IMR-90 (cell line): ENCODE data around the gene TELO2. TPM values are rescaled to one million over a fixed set of nuclear protein-coding genes. Genes with fewer than 3 reads are reported as not detected.

Experiments used
- ATAC-seq: fragments of 200-7000 bp; cut with Tn5 transposase; 2 replicates; pipeline ENCODE4 v1.9.1; 2020; ENCODE audit warnings: low read depth, mild to moderate bottlenecking, moderate library complexity
- BruUV-seq: library from RNA; stranded (reverse); fragments of 400-500 nt; replicated peaks from 2 replicates; lab custom pipeline; 2021; lab: Mats Ljungman, UMichigan
- CTCF ChIA-PET: fragments of 300-600 bp; formaldehyde crosslinking; extraction: SDS; loops from one replicate; lab custom pipeline; 2021; ENCODE audit warnings: antibody characterized with exemption; lab: Yijun Ruan, JAX
- POLR2A ChIA-PET: fragments of 300-600 bp; sonication (Branson Sonifier 250); formaldehyde crosslinking; loops from one replicate; lab custom pipeline; 2022; ENCODE audit warnings: antibody characterized with exemption; ENCODE audit not compliant: unreplicated experiment; lab: Charles Lee
- DNase-seq: peaks from one replicate; pipeline ENCODE4 v3.0.0; 2013
- H2AFZ ChIP-seq: replicated peaks from 2 replicates; pipeline ENCODE3; 2013; ENCODE audit warnings: low read length, mild to moderate bottlenecking; ENCODE audit not compliant: poor library complexity
- H2AK5ac ChIP-seq: 2 replicates; pipeline ENCODE4 v1.6.1; 2013; ENCODE audit warnings: low read depth, low read length, inconsistent platforms
- H2AK9ac ChIP-seq: replicated peaks from 2 replicates; pipeline ENCODE3; 2013; ENCODE audit warnings: mild to moderate bottlenecking, low read depth, low read length, moderate library complexity; ENCODE audit not compliant: poor library complexity
- H2BK120ac ChIP-seq: 2 replicates; pipeline ENCODE4 v1.6.1; 2013; ENCODE audit warnings: low read depth, low read length, inconsistent platforms
- H2BK15ac ChIP-seq: 3 replicates; pipeline ENCODE4 v1.6.1; 2013; ENCODE audit warnings: low read depth, low read length, inconsistent platforms
- H2BK20ac ChIP-seq: 2 replicates; pipeline ENCODE4 v1.6.1; 2013; ENCODE audit warnings: low read depth, mild to moderate bottlenecking, inconsistent platforms, low read length, moderate library complexity
- H2BK5ac ChIP-seq: 2 replicates; pipeline ENCODE4 v1.6.1; 2013; ENCODE audit warnings: mild to moderate bottlenecking, low read depth, low read length, inconsistent platforms; ENCODE audit not compliant: poor library complexity, severe bottlenecking
- H3K14ac ChIP-seq: replicated peaks from 2 replicates; pipeline ENCODE4 v1.6.1; 2013; ENCODE audit warnings: low read depth, low read length, inconsistent platforms
- H3K18ac ChIP-seq: 2 replicates; pipeline ENCODE4 v1.6.1; 2013; ENCODE audit warnings: low read depth, low read length, control low read depth
- H3K23ac ChIP-seq: 2 replicates; pipeline ENCODE4 v1.6.1; 2013; ENCODE audit warnings: low read depth, low read length, inconsistent platforms
- H3K27ac ChIP-seq: 2 replicates; pipeline ENCODE4 v1.5.1; 2013; ENCODE audit warnings: mild to moderate bottlenecking, control low read depth, low read length; ENCODE audit not compliant: insufficient read depth
- H3K27me3 ChIP-seq: 2 replicates; pipeline ENCODE4 v1.6.1; 2013; ENCODE audit warnings: low read length; ENCODE audit not compliant: control insufficient read depth, insufficient read depth
- H3K36me3 ChIP-seq: 2 replicates; pipeline ENCODE4 v1.6.1; 2013; ENCODE audit warnings: low read length, mixed read lengths; ENCODE audit not compliant: control insufficient read depth, insufficient read depth
- H3K4ac ChIP-seq: 2 replicates; pipeline ENCODE4 v1.6.1; 2013; ENCODE audit warnings: low read depth, low read length, inconsistent platforms
- H3K4me1 ChIP-seq: 2 replicates; pipeline ENCODE4 v1.6.1; 2013; ENCODE audit warnings: low read length, mixed read lengths; ENCODE audit not compliant: control insufficient read depth, insufficient read depth
- H3K4me2 ChIP-seq: 2 replicates; pipeline ENCODE4 v1.6.1; 2013; ENCODE audit warnings: low read depth, mild to moderate bottlenecking, control low read depth, low read length, moderate library complexity
- H3K4me3 ChIP-seq: 2 replicates; pipeline ENCODE4 v1.5.1; 2013; ENCODE audit warnings: low read depth, mild to moderate bottlenecking, control low read depth, low read length, moderate library complexity; ENCODE audit not compliant: insufficient read depth
- H3K56ac ChIP-seq: 2 replicates; pipeline ENCODE4 v1.6.1; 2013; ENCODE audit warnings: low read length, inconsistent platforms; ENCODE audit not compliant: insufficient read depth; ENCODE audit errors: extremely low read depth
- H3K79me1 ChIP-seq, 2 experiments: 2 replicates each; pipeline ENCODE4 v1.6.1; 2013; ENCODE audit warnings: low read length in 2 of 2, inconsistent platforms in 1 of 2, low read depth in 1 of 2
- H3K9ac ChIP-seq: 2 replicates; pipeline ENCODE4 v1.6.1; 2013; ENCODE audit warnings: low read depth, low read length, control low read depth
- H3K9me1 ChIP-seq: 2 replicates; pipeline ENCODE4 v1.6.1; 2013; ENCODE audit warnings: low read length, inconsistent platforms; ENCODE audit not compliant: insufficient read depth
- H3K9me3 ChIP-seq: 2 replicates; pipeline ENCODE4 v1.6.1; 2013; ENCODE audit warnings: low read length; ENCODE audit not compliant: control insufficient read depth, insufficient read depth
- H4K20me1 ChIP-seq: 2 replicates; pipeline ENCODE4 v1.6.1; 2013; ENCODE audit warnings: low read length, inconsistent platforms; ENCODE audit not compliant: insufficient read depth
- H4K5ac ChIP-seq: 2 replicates; pipeline ENCODE4 v1.6.1; 2013; ENCODE audit warnings: mild to moderate bottlenecking, low read depth, low read length, control low read depth
- H4K8ac ChIP-seq, 2 experiments: 2 replicates each; pipeline ENCODE4 v1.6.1; 2013; ENCODE audit warnings: low read depth in 2 of 2, low read length in 2 of 2, control low read depth in 1 of 2, inconsistent platforms in 1 of 2
- H4K91ac ChIP-seq: 2 replicates; pipeline ENCODE4 v1.6.1; 2013; ENCODE audit warnings: low read depth, low read length, inconsistent platforms; ENCODE audit not compliant: insufficient read depth
- BHLHE40 ChIP-seq: fragments of 150-350 bp; IDR thresholded peaks from 2 replicates; pipeline ENCODE4 v1.6.1; 2016; ENCODE audit warnings: mild to moderate bottlenecking, low read depth, low read length
- CEBPB ChIP-seq: IDR thresholded peaks from 2 replicates; pipeline ENCODE4 v1.6.1; 2012; ENCODE audit warnings: low read depth, low read length, improper control_type of control experiment
- CHD1 ChIP-seq: IDR thresholded peaks from 2 replicates; pipeline ENCODE4 v1.6.1; 2012; ENCODE audit warnings: low read depth, low read length, improper control_type of control experiment
- FOS ChIP-seq: fragments of 150-350 bp; IDR thresholded peaks from 2 replicates; pipeline ENCODE4 v1.6.1; 2016; ENCODE audit warnings: low read depth, low read length
- MAFK ChIP-seq: IDR thresholded peaks from 2 replicates; pipeline ENCODE4 v1.6.1; 2012; ENCODE audit warnings: low read depth, low read length, improper control_type of control experiment
- MAZ ChIP-seq: IDR thresholded peaks from 2 replicates; pipeline ENCODE4 v1.6.1; 2012; ENCODE audit warnings: low read depth, mild to moderate bottlenecking, low read length, improper control_type of control experiment, moderate library complexity, borderline replicate concordance
- MXI1 ChIP-seq: IDR thresholded peaks from 2 replicates; pipeline ENCODE4 v1.6.1; 2012; ENCODE audit warnings: low read depth, mild to moderate bottlenecking, low read length, moderate library complexity, borderline replicate concordance
- NFE2L2 ChIP-seq: fragments of 150-350 bp; IDR thresholded peaks from 2 replicates; pipeline ENCODE4 v1.6.1; 2016; ENCODE audit warnings: low read depth, mild to moderate bottlenecking, low read length
- POLR2A ChIP-seq: IDR thresholded peaks from 2 replicates; pipeline ENCODE4 v1.6.1; 2012; ENCODE audit warnings: mild to moderate bottlenecking, low read depth, low read length
- RAD21 ChIP-seq: IDR thresholded peaks from 2 replicates; pipeline ENCODE4 v1.6.1; 2012; ENCODE audit warnings: low read length, improper control_type of control experiment
- RCOR1 ChIP-seq: IDR thresholded peaks from 2 replicates; pipeline ENCODE4 v1.6.1; 2012; ENCODE audit warnings: mild to moderate bottlenecking, low read length, improper control_type of control experiment; ENCODE audit not compliant: insufficient replicate concordance
- RFX5 ChIP-seq: IDR thresholded peaks from 2 replicates; pipeline ENCODE4 v1.8.0; 2012; ENCODE audit warnings: low read depth, mild to moderate bottlenecking, low read length, moderate library complexity
- SMC3 ChIP-seq: fragments of 150-350 bp; IDR thresholded peaks from 2 replicates; pipeline ENCODE4 v1.6.1; 2016; ENCODE audit warnings: low read depth, mild to moderate bottlenecking, antibody characterized with exemption, low read length, moderate library complexity
- WGBS, 2 experiments: methylation state at CpG; one replicate each; pipeline versions ENCODE4 v1.1.5 to v1.1.7; 2013; ENCODE audit warnings: missing lambda C conversion rate in 2 of 2; ENCODE audit not compliant: insufficient read length in 1 of 2; ENCODE audit errors: extremely low coverage in 2 of 2; 5-methylcytosine and 5-hydroxymethylcytosine counted together
- dilution Hi-C: fragments of 300-500 bp; cut with HindIII; formaldehyde crosslinking; loops from one replicate; pipeline ENCODE4 v1.14.3; 2018; ENCODE audit warnings: low sequenced_read_pairs; ENCODE audit not compliant: unreplicated experiment
- in situ Hi-C: fragments of 300-500 bp; cut with MboI; formaldehyde crosslinking; loops from 3 replicates; pipeline ENCODE4 v1.14.3; 2019; ENCODE audit warnings: low sequenced_read_pairs, inconsistent platforms, mixed read lengths
- intact Hi-C: fragments of 100-400 bp; cut with micrococcal nuclease; formaldehyde crosslinking; loops from 2 replicates; pipeline ENCODE4 v1.10.0; 2022
- polyA plus RNA-seq, 3 experiments: library from polyadenylated mRNA; depleted of rRNA; stranded (reverse); fragments of >200 nt; gene quantifications; 2 replicates each; pipeline ENCODE4 v1.2.3, GENCODE V29; 2012; ENCODE audit warnings: low replicate concordance in 1 of 3
- total RNA-seq: library from RNA; depleted of rRNA; stranded (reverse); fragments of >200 nt; gene quantifications from 2 replicates; pipeline ENCODE4 v1.2.3, GENCODE V29; 2012
- TF ChIP-seq, protein P1 (sequence below): conservative IDR thresholded peaks from 2 replicates; pipeline ENCODE4 v1.5.1; 2012; ENCODE audit warnings: mild to moderate bottlenecking, low read depth, low read length, improper control_type of control experiment
- TF ChIP-seq, protein P2 (sequence below): fragments of 150-350 bp; IDR thresholded peaks from 2 replicates; pipeline ENCODE4 v1.6.1; 2017; ENCODE audit warnings: mild to moderate bottlenecking, antibody characterized with exemption, low read length, low read depth

Gene TELO2
- total and polyA plus RNA-seq, 2 of the 4 experiments (the other 2 are of a cell fraction), result 6.6 to 26.6 TPM

DNA sequence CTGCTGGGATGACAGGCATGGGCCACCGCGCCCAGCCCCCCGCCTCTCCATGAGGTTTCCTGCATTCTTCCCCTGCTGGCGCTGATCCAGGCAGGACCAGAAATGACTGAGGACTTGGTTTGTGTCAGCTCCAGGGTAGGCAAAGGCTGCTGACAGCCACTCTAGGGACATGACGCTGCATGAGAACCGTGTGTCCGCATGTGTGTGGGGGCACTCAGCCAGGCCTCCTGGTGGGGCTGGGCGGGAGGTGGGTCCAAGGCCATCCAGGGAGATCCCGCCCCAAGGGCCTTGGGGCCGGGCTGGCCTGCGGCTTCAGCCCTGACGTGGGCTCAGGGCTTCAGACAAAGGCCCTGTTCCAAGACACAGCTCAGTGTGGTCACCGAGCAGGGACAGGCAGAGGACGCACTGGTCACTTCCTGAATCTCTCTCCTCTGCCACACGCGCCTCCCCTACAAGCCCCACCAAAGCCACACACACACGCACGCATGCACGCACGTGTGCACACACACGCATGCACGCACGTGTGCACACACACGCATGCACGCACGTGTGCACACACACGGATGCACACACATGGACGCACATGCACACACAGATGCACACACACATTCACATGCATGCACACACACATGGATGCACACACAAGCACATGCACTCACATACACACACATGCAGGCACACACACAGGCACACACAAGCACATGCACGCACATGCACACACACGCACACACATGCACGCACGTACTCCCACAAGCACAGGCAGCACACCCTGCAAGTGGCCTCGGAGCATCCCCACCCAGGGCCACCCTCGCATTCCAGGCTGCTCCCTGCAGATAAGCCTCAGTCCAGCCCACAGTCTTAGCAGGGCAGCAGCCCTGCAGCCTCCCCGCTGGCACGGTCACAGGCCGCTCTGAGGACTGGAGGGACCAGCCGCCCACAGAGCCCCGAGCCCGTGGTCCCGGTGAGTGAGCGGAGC, 35.0 kb downstream of the TELO2 start:
- Histone ChIP-seq H3K4me1 (peaks cover 2% of the 10 kb centered on the region), H2BK20ac (no peak overlapping the region), H3K27ac (no peak overlapping the region), H3K4me2 (no peak overlapping the region), H3K56ac (no peak overlapping the region), H3K18ac (no peak overlapping the region), H3K4ac (no peak overlapping the region), H3K9ac (no peak overlapping the region), H4K8ac (no peak overlapping the region), H3K9me1 (peaks cover 4% of the 10 kb centered on the region), H3K4me3 (no peak overlapping the region), H2BK15ac (no peak overlapping the region), H4K5ac (no peak overlapping the region), H2AK9ac (no peak overlapping the region), H3K27me3 (no peaks in the 10 kb centered on the region), H3K36me3 (peaks cover 4% of the 10 kb centered on the region; the same call in 1 of the 2 replicates), H2AK5ac (no peak overlapping the region), H2BK5ac (no peak overlapping the region), H3K23ac (no peak overlapping the region), H4K91ac (no peak overlapping the region), H2BK120ac (no peak overlapping the region), H3K9me3 (no peaks in the 10 kb centered on the region), H3K79me1 (no peaks in the 10 kb centered on the region; a peak in 1 of 4 replicates), H3K14ac (no peak overlapping the region), H2AFZ (peak overlapping the region; percentile 14), H4K20me1 (no peaks in the 10 kb centered on the region)
- 78% methylated on average over 20 of the region's 42 CpGs; no CpG with 5 or more reads in 1 of the 2 experiments for WGBS, 2 experiments
- no peak for ATAC-seq
- DNase-seq, result no peak
- ChIA-PET POLR2A (no interaction called here), CTCF (no interaction called here)
- intact Hi-C loops (no loop called here), in situ Hi-C loops (no loop called here), dilution Hi-C loops (no loop called here)
- BruUV-seq, result no TSS peak
- TF ChIP-seq SMC3 (no peak), POLR2A (no peak), CHD1 (no peak), MAZ (no peak), BHLHE40 (no peak), MAFK (no peak), MXI1 (no peak), RAD21 (no peak), RFX5 (no peak), FOS (no peak), RCOR1 (no peak), NFE2L2 (no peak), CEBPB (no peak)
- TF ChIP-seq, protein P1, sequence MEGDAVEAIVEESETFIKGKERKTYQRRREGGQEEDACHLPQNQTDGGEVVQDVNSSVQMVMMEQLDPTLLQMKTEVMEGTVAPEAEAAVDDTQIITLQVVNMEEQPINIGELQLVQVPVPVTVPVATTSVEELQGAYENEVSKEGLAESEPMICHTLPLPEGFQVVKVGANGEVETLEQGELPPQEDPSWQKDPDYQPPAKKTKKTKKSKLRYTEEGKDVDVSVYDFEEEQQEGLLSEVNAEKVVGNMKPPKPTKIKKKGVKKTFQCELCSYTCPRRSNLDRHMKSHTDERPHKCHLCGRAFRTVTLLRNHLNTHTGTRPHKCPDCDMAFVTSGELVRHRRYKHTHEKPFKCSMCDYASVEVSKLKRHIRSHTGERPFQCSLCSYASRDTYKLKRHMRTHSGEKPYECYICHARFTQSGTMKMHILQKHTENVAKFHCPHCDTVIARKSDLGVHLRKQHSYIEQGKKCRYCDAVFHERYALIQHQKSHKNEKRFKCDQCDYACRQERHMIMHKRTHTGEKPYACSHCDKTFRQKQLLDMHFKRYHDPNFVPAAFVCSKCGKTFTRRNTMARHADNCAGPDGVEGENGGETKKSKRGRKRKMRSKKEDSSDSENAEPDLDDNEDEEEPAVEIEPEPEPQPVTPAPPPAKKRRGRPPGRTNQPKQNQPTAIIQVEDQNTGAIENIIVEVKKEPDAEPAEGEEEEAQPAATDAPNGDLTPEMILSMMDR, result no peak
- TF ChIP-seq, protein P2, sequence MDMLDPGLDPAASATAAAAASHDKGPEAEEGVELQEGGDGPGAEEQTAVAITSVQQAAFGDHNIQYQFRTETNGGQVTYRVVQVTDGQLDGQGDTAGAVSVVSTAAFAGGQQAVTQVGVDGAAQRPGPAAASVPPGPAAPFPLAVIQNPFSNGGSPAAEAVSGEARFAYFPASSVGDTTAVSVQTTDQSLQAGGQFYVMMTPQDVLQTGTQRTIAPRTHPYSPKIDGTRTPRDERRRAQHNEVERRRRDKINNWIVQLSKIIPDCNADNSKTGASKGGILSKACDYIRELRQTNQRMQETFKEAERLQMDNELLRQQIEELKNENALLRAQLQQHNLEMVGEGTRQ, result no peak
